HEK293T (cell line): ENCODE results near the gene DNAJC1.

Experiments
- CTCF ChIA-PET: fragments of 350-600 bp; formaldehyde crosslinking; extraction: SDS; loops from one replicate; lab custom pipeline; 2021; ENCODE audit warnings: antibody characterized with exemption, inconsistent platforms; lab: Yijun Ruan, JAX
- POLR2A ChIA-PET: fragments of 350-600 bp; formaldehyde crosslinking; extraction: SDS; loops from one replicate; lab custom pipeline; 2020; ENCODE audit warnings: antibody characterized with exemption, inconsistent platforms; lab: Yijun Ruan, JAX
- DNase-seq: peaks from one replicate; pipeline ENCODE4 v3.0.0; 2012; ENCODE audit warnings: mixed read lengths; ENCODE audit errors: extremely low spot score
- ARNT ChIP-seq: fragments of 450-650 bp; IDR thresholded peaks from 2 replicates; pipeline ENCODE4 v1.6.1; 2017; ENCODE audit warnings: mild to moderate bottlenecking
- BHLHE40 ChIP-seq: fragments of 450-650 bp; IDR thresholded peaks from 2 replicates; pipeline ENCODE4 v1.6.1; 2016; ENCODE audit warnings: mild to moderate bottlenecking, moderate library complexity, borderline replicate concordance
- CTBP1 ChIP-seq: fragments of 450-650 bp; IDR thresholded peaks from 2 replicates; pipeline ENCODE4 v1.6.1; 2016; ENCODE audit warnings: borderline replicate concordance
- ELF4 ChIP-seq: fragments of 450-650 bp; IDR thresholded peaks from 2 replicates; pipeline ENCODE4 v1.6.1; 2017; ENCODE audit warnings: antibody characterized with exemption
- FOXA1 ChIP-seq: fragments of 450-650 bp; IDR thresholded peaks from 2 replicates; pipeline ENCODE4 v1.6.1; 2016; ENCODE audit warnings: mild to moderate bottlenecking
- FOXK2 ChIP-seq: fragments of 450-650 bp; IDR thresholded peaks from 2 replicates; pipeline ENCODE4 v1.6.1; 2016; ENCODE audit warnings: mild to moderate bottlenecking
- FOXM1 ChIP-seq: fragments of 450-650 bp; IDR thresholded peaks from 2 replicates; pipeline ENCODE4 v1.6.1; 2017; ENCODE audit warnings: mild to moderate bottlenecking, borderline replicate concordance
- HDGF ChIP-seq: fragments of 450-650 bp; IDR thresholded peaks from 2 replicates; pipeline ENCODE4 v1.6.1; 2017; ENCODE audit warnings: antibody characterized with exemption, borderline replicate concordance
- L3MBTL2 ChIP-seq: fragments of 450-650 bp; conservative IDR thresholded peaks from 2 replicates; pipeline ENCODE4 v1.6.1; 2016; ENCODE audit warnings: mild to moderate bottlenecking
- LEF1 ChIP-seq: fragments of 450-650 bp; IDR thresholded peaks from 2 replicates; pipeline ENCODE4 v1.6.1; 2017; ENCODE audit warnings: mild to moderate bottlenecking, borderline replicate concordance
- NFRKB ChIP-seq: fragments of 450-650 bp; IDR thresholded peaks from 2 replicates; pipeline ENCODE4 v1.6.1; 2016; ENCODE audit warnings: mild to moderate bottlenecking, moderate library complexity
- PKNOX1 ChIP-seq: fragments of 450-650 bp; IDR thresholded peaks from 2 replicates; pipeline ENCODE4 v1.6.1; 2016
- SP1 ChIP-seq: fragments of 450-650 bp; IDR thresholded peaks from 2 replicates; pipeline ENCODE4 v1.6.1; 2017
- SUZ12 ChIP-seq: fragments of 450-650 bp; IDR thresholded peaks from 2 replicates; pipeline ENCODE4 v1.6.1; 2016; ENCODE audit warnings: mild to moderate bottlenecking
- TARDBP ChIP-seq: fragments of 450-650 bp; IDR thresholded peaks from 2 replicates; pipeline ENCODE4 v1.6.1; 2016
- ZNF384 ChIP-seq: fragments of 450-650 bp; IDR thresholded peaks from 2 replicates; pipeline ENCODE4 v1.6.1; 2016

Gene DNAJC1

GRCh38 chr10:22010539-22010938, 7.0 kb upstream of the DNAJC1 start:
- CTCF ChIA-PET, result interaction anchor here (0.9 to 2.0 kb wide), 2 partner anchors 11 to 18 kb away, joined by 3 to 5 read pairs; no protein-coding TSS in a partner anchor
- TF ChIP-seq SP1 (no peak), FOXM1 (no peak), NFRKB (no peak), BHLHE40 (no peak), SUZ12 (no peak), ZNF384 (no peak), FOXK2 (no peak), ELF4 (no peak), TARDBP (no peak), ARNT (no peak), LEF1 (no peak), PKNOX1 (no peak), HDGF (no peak), FOXA1 (no peak), CTBP1 (no peak), L3MBTL2 (no peak)
- POLR2A ChIA-PET, result no interaction called here
- no peak for DNase-seq

DNA sequence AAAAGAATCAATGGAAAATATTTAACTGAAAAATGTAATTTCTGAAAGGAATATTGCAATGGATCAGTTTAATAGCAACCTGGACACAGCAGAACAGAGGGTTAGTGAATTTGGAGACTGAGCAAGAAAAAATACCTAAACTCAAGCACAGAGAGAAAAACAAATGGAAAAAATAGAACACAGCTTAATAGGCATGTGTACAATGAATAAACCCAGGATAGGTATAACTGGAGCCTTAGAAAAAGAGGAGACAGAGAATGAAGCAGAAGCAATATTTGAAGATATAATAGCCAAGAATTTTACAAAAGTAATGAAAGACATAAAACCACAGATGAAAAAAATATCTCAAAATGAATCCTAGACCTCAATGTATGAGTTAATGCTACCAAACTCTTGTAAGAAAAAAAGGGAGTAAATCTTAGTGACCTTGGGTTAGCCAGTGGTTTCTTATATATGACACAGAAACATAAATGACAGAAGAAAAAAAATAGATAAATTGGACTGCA, 2.9 kb upstream of the DNAJC1 start:
- POLR2A ChIA-PET, result interaction anchor here (1.5 kb wide), 1 partner anchor 223 kb away, joined by 5 read pairs; no protein-coding TSS in a partner anchor
- CTCF ChIA-PET, result no interaction called here
- no peak for TF ChIP-seq SUZ12
- no peak for TF ChIP-seq ARNT
- TF ChIP-seq PKNOX1, result no peak
- TF ChIP-seq ZNF384, result no peak
- no peak for TF ChIP-seq NFRKB
- no peak for TF ChIP-seq LEF1
- no peak for TF ChIP-seq TARDBP
- no peak for TF ChIP-seq CTBP1
- no peak for TF ChIP-seq FOXK2
- no peak for TF ChIP-seq ELF4
- no peak for TF ChIP-seq L3MBTL2
- no peak for TF ChIP-seq FOXM1
- TF ChIP-seq BHLHE40, result no peak
- no peak for TF ChIP-seq FOXA1
- TF ChIP-seq SP1, result no peak
- no peak for TF ChIP-seq HDGF
- no peak for DNase-seq

DNA sequence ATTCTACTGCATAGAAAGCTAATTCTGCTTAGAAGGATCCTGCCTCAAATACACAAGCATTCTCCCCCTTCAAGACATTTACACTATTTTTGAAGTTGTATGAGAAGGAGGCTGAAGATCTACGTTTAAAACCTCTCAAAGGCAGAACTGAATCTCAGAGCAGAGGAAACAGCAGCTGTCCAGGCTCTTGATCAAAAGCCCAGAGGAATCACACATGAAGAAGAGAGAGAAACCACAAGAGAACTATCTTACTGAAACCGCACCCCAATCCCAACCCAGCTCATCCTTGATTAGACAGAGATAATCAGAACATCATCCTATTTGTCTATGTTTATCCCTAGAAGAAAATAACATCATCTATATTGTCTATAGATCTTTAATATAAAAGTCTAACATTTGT, 2.2 kb upstream of the DNAJC1 start:
- DNase-seq, result no peak
- ChIA-PET CTCF (interaction anchor here (0.6 kb wide), 1 partner anchor 442 kb away, joined by 4 read pairs; no protein-coding TSS in a partner anchor), POLR2A (interaction anchor here (0.8 to 1.5 kb wide), 2 partner anchors 224 to 432 kb away, joined by 3 to 5 read pairs; no protein-coding TSS in a partner anchor)

DNA sequence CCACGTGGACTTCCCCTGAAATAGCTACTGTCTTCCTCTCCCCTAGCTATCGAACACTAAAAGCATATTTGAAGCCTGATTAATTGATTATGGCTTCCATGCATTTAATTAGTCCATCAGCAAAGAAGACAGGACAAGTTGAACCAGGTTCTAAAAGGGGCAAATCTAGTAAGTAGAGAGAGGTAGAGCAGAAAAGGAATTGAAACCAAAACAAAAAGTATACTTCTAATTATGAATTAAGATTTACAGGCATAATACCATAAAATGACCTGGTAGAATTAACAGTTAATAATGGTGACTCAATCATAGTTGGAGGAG, 393 bp upstream of the DNAJC1 start:
- TF ChIP-seq L3MBTL2 (peak; percentile 22), FOXM1 (no peak)
- no peak for DNase-seq
- ChIA-PET POLR2A (interaction anchor here (0.7 to 2.3 kb wide), 11 partner anchors 9 to 809 kb away, joined by 3 to 11 read pairs (median 4); partner anchors contain the start of genes BMI1 and COMMD3), CTCF (interaction anchor here (0.5 to 0.9 kb wide), 2 partner anchors 18 to 223 kb away, joined by 3 read pairs; no protein-coding TSS in a partner anchor)

More for the DNA sequence above, 2.2 kb upstream of the DNAJC1 start:
- TF ChIP-seq BHLHE40 (no peak), ARNT (no peak), SUZ12 (no peak), L3MBTL2 (no peak), FOXM1 (no peak)

DNA sequence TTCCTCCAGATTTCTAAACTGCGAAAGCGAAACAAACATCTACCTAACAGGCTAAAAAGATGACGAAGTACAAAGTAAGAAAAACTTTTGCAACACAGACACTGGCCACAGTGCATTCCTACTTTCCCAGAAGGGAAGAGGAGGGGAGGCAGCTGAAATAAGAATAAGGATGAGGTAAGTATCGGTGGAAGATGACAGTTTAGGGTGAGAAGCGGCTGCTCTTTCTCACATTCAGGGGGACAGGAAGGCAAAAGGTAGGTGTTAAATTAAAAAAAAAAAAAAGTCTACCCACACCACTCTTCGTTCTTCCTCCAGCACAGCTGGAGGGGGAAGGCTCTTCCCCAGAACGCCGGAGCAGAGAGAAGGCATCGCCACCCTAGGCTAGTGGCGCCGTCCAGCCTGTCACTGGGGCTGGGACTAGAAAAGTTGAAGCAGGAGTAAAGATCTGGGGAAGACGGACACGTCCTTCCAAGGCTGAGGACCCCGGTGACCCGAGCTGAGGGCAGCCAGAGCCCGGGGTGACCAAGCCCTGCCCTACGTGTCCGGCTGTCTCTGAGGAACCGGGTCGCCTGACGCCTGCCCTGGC, 846 bp downstream of the DNAJC1 start:
- peak; percentile 18 for DNase-seq
- TF ChIP-seq FOXA1 (no peak), TARDBP (no peak), L3MBTL2 (no peak)
- ChIA-PET POLR2A (interaction anchor here (1.0 to 2.3 kb wide), 7 partner anchors 10 to 319 kb away, joined by 3 to 11 read pairs (median 7); partner anchors contain the start of genes BMI1 and COMMD3), CTCF (interaction anchor here (1.5 kb wide), 1 partner anchor 9 kb away, joined by 7 read pairs; no protein-coding TSS in a partner anchor)

- ChIA-PET CTCF (no interaction called here), POLR2A (interaction anchor here (2.5 kb wide), 1 partner anchor 8 kb away, joined by 7 read pairs; the partner anchor contains the start of gene DNAJC1)
- DNase-seq, result no peak
- TF ChIP-seq NFRKB, result no peak
- no peak for TF ChIP-seq FOXM1
- no peak for TF ChIP-seq TARDBP
- TF ChIP-seq BHLHE40, result no peak
- no peak for TF ChIP-seq ZNF384
- no peak for TF ChIP-seq FOXA1
- TF ChIP-seq SP1, result no peak
- no peak for TF ChIP-seq SUZ12
- TF ChIP-seq PKNOX1, result no peak
- TF ChIP-seq FOXK2, result no peak
- TF ChIP-seq ELF4, result no peak
- TF ChIP-seq L3MBTL2, result no peak
- TF ChIP-seq CTBP1, result no peak
- TF ChIP-seq ARNT, result no peak
- no peak for TF ChIP-seq LEF1
- TF ChIP-seq HDGF, result no peak
Observed at GRCh38 chr10:21995557-21995956, 8.0 kb downstream of the DNAJC1 start.
